ENCODE results near the gene NEDD4L.
A peak's percentile ranks its signal among the peaks of the same experiment; 100 is the strongest.

Gene NEDD4L

DNA sequence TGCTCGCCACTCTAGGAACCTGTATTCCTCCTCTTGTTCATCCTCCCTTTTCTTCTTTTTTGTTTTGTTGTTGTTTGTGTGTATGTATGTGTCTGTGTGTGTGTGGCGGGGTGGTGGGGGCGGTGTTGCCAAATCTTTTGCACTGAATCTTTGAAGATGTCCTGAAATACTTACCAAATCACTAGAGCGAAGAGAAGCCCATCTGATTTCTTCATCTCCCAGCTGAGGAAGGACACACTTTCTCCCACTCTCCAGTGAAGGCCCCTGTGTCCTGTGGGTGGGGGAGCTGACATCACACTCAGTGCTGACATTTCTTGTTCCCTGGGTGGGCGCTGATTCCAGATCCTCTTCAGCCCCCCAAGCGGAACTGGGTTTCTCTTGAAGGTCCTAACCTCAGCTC, 74.5 kb downstream of the NEDD4L start:
- no peak for DNase-seq (ENCODE audit: low read depth)

DNA sequence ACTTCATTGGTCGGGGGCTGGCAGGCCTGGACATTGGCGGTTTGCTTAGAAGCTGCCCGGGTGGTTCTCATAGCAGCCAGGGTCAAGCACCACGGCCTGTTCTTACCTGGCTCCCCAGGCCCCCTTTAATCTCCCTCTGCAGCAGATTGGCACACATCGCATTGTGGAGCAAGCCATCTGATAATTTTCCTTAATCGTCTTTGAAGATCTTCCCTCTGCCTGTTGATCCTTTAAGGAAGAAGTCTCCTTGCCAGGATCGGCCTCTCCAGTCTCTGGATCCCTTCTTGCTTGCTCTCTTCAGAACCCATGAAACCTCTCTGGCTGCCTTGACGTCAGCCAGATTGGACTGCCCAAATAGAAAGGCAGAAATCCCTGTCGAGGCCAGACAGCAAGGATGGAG, 75.8 kb downstream of the NEDD4L start:
- DNase-seq (ENCODE audit: low read depth) = no peak

DNA sequence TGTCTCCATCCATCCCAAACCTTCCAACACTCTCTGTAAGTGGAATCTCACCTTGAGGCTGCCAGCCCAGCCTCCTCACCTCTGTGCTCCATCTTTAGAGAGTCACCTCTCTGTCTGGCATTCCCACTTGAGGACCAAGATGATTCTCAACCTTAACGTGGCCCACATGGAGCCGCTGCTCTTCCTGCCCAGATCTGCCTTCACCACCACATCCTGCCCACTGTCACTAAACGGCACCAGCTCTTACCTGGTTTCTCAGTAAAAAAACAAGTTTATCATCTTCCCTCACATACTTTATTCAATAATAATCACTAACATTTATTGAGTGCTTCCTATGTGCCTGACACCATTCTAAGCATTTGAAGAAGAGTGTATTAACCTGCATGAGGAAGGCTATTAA, 80.4 kb downstream of the NEDD4L start:
- DNase-seq (ENCODE audit: low read depth) = no peak

DNA sequence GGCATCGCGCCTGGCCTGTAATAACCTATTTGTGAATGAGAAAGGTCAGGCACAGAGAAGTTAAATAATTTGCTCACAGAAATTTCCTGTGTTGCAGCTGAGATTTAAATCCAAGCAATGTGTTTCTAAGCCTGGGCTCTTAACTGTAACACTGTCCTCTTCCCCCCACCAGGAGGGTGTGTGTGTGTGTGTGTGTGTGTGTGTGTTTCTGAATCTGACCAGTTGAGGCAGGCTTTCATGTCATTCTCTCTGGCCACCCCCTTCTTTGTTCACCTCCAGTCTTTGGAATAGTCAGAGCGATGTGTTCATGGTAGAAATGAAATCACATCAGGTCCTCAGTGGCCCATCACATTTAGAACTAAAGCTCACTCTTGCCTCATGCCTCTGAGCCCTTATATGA, 81.2 kb downstream of the NEDD4L start:
- DNase-seq (ENCODE audit: low read depth) = no peak

DNA sequence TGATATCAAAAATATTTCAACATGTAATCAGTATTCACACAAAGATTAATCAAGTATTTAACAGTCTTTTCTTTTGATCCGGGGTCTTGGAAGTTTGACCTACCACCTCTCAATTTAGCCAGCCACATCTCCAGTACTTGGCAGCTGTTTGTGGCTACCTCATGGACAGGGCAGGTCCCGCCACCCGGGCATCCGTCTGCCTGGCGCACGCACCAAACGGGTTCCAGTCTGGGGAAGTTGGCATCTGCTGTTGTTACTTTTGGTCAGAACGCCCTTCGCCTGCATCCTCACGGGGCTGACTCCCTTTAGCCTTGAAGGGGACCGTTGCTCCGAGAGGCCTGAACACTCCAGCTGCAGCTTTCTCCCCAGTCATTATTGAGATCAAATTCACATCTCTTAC, 81.7 kb downstream of the NEDD4L start:
- DNase-seq (ENCODE audit: low read depth) = no peak

DNA sequence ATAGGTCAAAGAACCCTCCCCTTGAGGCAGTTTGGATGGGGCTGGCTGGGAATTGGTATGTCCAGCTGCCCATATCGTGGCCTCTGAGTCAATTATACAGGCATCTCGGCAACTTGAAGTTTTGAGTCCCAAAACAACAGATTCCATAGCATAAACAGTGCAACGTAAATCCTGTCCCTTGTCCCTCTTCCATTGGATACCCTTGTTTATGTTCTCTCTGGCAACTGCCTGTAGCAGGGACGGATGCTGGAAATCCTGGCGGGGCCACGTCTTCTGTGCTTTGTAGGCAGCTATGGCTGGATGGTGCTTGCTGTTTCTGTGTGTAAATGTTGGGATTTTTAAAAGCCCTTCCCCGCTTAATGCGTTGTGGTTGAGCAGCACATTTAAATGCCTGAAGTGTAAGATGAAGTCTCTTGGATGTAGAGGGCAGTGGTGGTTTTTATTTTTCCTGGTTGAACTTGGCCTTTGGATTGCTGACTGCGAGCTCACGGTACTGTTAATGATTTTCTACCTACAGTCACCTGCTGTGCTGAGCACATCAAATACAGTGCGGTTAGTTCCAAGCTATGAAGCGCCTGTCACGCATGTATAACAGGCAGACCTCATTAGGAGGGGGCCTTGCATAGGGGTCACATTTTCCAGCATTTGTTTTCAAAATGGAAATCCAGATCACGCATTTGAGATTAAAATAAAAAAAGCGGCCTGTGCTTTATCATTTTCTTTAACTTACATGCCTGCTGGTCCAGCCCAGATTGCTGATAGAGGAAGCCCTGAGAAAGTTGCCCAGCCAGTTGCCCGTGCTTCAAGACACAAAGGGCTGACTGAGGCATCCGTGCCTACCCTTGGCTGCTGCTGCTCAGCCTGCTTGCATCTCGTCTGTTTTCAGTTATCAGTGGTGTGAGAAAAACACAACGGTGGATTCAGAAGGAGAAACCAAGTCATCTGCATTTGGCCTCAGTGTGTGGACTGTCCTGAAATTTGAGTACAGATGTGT, 84.7 kb downstream of the NEDD4L start:
- no peak for DNase-seq (ENCODE audit: low read depth)

DNA sequence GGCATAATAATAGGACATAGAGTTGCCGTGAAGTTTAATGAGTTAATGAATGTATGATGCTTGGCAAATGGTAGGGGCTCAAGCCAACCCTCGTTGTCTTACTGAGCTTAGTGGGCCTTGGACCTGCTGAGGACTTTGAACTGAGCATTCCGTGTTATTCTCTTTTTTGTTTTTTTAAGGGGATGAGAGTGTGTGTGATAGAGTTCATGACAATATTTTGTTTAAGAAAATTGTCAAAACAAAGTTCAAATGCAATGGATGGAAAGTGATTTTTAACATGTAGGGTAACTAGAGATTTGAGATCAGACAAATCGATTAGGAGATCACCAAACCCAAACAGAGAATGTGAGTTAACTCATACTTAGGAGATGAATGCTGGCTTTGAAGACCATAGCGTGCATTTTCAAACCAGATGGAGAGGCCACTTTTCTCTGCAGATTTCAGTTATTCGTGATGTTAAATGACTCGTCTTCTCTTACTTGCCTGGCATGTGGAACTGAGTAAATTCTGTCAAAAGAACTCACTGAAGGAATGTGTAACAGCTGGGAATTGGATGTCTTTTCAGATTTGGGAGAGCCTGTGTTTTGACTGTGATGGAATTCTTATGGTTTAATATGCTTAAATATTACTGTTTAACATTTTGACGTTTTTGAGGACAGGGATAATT, 88.7 kb downstream of the NEDD4L start:
- DNase-seq (ENCODE audit: low read depth) = no peak

DNA sequence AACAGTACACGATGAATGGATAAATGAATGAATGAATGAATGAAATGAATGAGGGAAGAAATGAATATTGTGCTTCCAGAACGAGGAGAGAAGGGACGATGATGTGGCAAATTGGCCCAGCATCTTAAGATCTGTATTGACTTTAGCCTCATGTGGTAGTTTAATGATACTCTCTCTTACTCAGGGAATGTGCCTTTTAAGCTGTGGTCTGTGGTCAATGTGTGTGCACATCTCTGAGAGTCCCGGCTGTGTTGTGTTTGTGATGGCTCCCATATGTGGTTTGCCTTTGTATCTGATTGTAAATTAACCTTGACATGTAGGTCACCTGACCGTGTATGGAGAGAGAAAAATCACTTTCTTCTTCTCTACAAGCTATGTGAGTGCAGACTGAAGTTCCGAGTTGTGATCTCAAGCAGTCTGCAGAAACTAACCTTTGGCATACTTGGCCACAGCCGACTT, 91.2 kb downstream of the NEDD4L start:
- no peak for DNase-seq (ENCODE audit: low read depth)

DNA sequence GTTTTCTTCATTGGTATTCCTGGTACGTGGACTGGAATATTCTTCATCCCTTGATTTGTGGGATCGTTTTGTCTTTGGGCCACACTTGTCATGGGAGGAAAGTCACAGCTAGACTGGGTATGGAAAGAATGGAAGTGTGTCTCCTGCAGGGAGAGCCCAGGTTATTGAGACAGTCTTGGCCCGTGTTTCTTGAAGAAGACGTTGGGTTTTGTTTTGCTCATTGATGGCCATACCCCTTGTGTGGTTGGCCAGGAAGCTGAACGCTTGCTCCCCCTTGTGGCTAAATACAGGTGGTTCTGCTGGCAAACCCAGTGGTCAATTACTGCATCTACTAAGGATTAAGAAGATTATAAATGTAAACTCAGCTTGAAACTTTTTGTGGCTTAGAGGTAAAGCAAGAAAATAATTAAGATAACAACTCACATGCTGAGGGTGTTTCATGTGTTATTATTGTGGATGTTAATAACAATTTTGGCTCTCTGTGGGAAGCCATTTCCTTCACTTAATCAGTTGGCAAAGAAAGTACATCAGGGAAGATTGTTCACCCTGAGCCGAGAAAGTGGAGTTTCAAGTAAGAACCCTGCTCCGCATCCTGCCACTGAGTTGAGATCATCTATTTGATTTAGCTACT, 91.8 kb downstream of the NEDD4L start:
- DNase-seq (ENCODE audit: low read depth) = peak; percentile 2

DNA sequence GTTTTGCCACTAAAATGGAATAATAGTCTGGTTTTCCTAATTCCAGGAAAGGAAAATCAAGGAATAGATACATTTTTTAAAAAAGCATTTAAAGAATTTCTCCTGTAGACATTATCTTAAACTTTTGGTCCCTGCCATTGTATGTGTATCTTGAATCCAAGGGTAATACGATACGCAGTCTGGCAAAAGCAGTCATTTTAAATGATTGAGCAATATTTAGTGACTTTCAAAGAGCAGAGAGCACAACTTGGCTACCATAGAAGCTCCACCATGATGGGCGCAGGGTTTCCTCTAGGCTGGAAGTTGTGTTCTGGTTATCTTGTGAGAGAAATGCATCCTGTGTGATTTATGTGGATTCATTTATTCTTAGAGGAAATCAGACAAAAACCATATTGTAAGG, 92.9 kb downstream of the NEDD4L start:
- no peak for DNase-seq (ENCODE audit: low read depth)

DNA sequence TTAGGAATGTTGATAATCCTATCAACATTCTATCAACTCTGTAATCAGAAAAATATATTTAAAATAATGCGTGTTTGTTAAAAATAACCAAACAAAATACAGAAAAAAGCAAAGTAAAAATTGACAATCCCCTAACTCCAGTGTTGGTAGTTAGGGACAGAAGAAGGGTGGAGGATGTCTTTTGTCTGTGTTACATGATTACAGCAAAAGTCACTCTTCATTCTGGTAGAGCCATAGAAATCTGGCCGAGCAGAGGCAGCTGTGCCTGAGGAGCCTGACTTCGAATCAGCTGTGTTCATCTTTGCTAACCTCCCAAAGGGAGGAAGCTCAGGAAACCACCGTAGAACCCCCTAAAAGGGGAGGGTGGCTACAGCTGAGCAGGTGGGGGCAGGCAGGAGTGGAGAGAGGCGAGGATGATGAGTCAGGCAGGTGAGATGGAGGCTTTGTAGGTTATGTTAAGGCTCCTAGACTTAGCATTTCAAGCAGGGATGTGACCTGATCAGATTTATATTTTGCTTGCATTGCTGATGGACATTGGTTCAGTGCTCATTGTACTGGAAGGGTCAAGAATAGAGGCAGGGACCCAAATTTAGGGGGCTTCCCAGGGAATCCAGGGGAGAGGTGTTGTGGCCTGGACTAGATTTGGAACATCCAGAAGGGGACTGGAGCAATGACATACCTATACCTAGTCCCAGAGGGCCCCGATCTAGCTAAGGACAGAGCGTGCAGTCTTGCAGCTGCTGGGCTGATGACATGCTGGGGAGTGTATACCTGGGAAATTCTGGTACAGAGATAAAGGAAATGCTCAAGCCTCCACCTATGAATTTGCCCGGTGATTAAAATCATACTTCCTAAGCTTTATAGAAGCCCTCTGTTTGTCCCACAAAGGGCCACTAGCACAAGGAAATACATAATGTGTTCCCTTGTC, 95.7 kb downstream of the NEDD4L start:
- DNase-seq (ENCODE audit: low read depth) = no peak

DNA sequence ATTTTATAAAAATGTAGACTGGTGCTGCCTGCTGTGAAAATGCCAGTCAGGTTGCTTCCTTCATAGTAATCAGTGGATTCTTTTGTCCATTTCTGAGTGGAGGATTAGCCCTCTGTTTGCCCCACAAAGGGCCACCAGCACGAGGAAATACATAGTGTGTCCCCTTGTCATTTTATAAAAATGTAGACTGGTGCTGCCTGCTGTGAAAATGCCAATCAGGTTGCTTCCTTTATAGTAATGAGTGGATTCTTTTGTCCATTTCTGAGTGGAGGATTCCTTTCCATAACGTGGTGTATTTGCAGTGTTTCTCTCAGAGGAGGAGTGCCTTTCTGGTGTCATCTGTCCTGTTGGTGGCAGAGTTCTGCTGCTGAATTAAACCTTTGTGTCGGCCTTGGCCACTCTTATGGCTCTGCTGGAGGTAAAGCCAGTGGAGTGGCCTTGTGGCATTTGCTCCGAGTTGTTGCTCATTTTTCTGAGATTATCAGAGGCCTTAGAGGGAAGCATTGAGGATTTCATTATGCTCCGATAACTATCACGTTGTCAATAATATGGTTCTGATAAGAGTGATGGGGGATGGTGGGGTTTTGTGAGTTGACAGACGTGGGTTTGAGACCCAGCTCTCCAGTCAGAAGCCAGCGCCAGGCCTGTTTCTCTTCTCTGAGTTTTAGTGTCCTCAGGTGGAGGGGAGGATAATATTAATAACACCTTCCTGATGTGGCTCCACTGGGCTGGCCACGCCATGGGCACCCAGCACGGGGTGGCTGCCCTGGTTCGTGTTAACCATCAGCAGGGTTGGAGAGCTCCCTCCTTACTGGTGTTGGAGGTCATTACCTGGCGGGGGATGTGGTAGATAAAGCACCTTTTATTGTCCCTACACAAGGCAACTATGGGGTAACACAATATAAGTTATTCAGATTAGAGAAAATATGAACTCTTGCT, 96.6 kb downstream of the NEDD4L start:
- no peak for DNase-seq (ENCODE audit: low read depth)

DNA sequence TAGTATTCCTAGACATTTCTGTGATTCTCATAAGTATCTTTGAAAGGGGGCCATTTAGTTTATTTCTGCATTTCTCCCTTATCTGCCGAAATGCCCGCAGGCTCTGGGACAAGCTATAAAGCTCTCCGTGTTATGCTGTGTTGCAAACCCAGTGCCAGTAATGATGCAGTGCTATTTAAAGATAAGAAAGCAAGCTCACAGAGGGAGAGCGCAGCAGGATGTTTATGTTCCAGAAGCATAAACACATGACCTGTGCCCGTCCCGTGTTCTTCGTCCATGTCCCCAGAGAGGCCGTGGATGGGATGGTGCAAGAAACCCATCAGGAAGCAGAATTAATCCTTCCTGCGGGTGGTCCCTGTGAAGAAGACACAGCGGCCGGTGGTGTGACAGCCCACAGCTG, 99.4 kb downstream of the NEDD4L start:
- no peak for DNase-seq (ENCODE audit: low read depth)

DNA sequence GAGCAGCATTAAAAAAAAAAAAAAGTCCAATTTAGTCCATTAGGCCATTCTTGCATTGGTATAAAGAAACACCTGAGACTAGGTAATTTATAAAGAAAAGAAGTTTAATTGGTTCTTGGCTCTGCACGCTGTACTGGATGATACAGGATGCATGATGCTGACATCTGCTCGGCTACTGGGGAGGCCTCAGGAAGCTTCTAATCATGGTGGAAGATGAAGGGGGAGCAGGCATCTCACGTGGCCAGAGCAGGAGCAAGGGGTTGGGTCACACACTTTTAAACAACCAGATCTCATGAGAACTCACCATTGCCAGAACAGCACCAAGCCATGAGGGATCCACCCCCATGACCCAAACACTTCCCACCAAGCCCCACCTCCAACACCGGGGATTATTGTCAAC, 100.1 kb downstream of the NEDD4L start:
- DNase-seq (ENCODE audit: low read depth) = no peak

DNA sequence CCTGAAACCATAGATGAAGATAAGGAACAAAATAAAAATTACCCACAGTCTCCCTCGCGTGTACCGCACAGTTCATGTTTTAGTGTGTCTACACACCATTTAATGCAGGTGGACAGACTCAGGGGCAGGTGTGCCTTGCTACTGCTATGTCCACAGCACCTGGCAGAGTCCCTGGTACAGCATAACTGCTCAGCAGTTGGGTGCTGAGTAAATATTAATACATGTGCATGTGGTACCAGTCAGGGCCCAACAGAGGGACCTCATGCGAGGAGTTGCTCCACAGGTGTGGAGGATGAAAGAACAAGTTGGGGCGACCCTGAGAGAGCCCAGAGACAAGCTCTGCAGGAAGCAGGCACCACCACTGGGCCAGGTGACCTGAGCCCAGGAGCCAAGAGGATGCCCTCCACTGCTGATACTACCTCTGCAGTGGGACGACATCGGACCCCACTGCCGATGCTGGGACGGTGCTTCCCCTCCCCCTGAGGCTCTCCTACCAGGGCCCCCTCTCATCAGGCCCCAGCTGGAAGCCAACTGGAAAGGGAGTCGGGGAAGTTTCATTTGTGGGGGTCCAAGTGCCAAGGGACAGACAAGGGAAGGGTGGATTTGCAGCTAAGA, 100.8 kb downstream of the NEDD4L start:
- no peak for DNase-seq (ENCODE audit: low read depth)

DNA sequence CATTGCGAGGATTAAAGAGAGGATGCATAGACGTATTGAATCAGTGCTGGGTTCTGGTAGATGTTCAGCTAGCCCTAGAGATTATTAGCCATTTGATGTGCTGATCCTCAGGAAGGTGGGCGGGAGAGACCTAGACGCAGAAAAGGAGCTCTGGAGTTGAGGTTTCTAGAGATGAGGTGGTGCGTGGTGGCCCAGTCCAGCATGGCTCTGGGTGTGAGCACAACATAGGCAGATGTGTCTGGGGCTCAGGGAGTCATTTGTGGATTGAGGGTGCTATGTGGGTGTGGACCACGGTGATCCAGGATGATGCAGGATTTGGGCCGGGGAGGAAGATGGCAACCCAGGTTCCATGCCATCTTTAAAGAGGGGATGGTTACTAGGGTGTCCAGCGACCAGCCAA, 102.1 kb downstream of the NEDD4L start:
- DNase-seq (ENCODE audit: low read depth) = no peak

DNA sequence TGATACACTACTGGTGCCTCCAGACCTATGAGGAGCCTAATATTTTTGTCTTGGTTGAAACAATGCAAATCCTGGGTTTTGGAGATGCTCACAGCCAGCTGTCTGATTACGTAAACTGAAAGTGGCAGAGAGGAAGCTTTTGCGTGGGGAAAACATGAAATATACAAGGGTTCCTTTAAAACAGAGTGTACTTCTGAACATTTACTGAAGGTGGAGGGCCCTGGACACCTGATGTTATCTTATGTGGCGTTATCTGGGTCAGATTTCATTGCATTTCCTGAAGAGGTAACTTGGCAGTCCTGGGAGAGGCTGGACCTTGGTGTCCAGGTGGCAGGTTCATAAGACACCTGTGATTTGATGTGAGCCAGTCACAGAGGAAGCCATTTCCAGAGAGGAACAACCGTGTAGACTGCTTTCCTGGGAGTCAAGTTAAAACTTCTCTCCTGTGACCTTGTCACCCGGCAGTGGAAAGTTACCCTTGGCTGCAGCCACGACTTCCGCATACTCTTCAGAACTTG, 105.0 kb downstream of the NEDD4L start:
- no peak for DNase-seq (ENCODE audit: low read depth)

DNA sequence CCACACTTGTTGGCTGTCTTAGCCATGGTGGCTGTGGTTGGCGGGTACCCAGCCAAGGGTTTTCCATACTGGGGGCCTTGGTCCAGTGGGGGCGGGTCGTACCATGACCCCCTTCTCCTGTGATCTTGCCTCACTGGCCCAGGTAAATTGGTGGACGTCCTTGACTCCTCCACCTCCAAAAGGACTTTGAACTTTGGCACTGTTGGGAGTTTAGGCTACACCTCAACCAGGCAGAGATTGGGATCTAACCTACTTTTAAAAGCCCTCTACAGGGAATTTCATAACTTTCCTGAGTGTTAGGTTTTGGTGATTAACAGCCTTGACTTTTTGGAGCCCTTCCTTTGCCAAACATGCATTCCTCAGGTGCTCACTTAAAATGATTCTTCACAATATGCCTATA, 106.7 kb downstream of the NEDD4L start:
- no peak for DNase-seq (ENCODE audit: low read depth)

DNA sequence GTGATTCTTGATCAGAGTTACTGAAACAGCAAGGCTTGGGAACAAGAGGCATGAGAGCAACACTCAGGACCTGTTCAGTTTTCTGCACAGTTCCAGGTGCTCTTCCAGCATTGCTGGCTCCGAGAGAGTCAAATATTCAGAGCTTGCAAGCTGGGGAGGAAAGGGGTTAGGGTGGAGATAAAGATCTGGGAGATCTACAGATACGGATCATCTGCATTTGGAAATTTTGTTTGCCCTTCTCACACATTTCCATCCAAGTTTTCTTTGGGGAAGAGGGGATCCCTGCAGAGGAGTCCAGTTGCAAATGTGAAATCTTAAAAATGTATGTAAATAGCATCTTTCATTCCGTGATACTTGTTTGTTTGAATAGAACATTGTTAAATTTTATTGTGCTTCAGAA, 108.2 kb downstream of the NEDD4L start:
- DNase-seq (ENCODE audit: low read depth) = no peak

DNA sequence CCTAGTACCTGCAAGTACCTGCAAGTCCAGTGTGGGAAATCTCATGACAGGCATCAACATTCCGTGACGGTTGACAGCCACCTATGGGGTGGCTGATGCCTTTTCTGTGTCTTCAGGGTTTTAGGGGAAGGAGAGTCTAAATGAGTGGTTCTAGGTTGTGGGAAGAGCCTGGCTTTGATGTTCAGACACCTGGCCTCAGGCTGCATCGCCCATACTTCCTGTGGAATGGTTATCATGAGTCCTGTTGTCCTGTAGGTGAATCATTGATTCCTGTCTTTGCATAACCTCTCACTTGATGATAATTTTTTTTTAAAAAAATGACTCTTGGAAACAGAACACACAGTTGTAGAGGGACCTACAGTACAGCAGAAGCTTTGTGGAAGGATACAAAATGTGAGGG, 108.9 kb downstream of the NEDD4L start:
- no peak for DNase-seq (ENCODE audit: low read depth)
